ENCODE data around the gene MAP4K4. TPM values are rescaled to one million over a fixed set of nuclear protein-coding genes. Genes with fewer than 3 reads are reported as not detected.

MAP4K4 gene
- total RNA-seq, 4 donors from 2014 or later = 25.7 to 42.3 (median 29.8) TPM

DNA sequence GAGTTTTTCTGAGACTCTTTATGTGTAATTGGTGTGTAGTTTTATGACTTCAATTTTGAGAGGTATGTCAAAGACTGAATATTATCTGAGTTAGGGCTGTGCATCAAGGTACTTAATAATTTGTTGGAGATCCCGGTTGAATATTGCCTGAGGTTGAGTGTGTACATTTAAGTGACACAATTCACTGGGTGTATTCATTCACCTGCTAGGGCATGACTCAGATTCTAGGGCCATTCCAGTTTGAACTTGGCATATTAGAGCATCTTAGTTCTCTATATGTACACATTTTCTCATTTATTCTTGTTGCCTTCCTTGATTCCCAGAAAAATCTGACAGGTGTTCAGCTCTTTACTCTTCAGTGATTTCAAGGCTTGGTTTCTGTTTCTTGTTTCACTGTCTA, 12.5 kb downstream of the MAP4K4 start:
- WGBS, 2 donors = 47% methylated on average over 1 of the region's 1 CpG
- H3K4me3 ChIP-seq (ENCODE audit: low read depth, poor library complexity, severe bottlenecking) = no peak overlapping the region
- DNase-seq (ENCODE audit: low spot score in 2 of 2) = no peak
- TF ChIP-seq, protein P1, sequence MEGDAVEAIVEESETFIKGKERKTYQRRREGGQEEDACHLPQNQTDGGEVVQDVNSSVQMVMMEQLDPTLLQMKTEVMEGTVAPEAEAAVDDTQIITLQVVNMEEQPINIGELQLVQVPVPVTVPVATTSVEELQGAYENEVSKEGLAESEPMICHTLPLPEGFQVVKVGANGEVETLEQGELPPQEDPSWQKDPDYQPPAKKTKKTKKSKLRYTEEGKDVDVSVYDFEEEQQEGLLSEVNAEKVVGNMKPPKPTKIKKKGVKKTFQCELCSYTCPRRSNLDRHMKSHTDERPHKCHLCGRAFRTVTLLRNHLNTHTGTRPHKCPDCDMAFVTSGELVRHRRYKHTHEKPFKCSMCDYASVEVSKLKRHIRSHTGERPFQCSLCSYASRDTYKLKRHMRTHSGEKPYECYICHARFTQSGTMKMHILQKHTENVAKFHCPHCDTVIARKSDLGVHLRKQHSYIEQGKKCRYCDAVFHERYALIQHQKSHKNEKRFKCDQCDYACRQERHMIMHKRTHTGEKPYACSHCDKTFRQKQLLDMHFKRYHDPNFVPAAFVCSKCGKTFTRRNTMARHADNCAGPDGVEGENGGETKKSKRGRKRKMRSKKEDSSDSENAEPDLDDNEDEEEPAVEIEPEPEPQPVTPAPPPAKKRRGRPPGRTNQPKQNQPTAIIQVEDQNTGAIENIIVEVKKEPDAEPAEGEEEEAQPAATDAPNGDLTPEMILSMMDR (IDR thresholded peaks at IDR 0.05) = no peak
- TF ChIP-seq POLR2A (IDR thresholded peaks at IDR 0.05) = no peak
- intact Hi-C loops (cut with DNase I; ENCODE audit: low total_unique reads) = no loop called here

DNA sequence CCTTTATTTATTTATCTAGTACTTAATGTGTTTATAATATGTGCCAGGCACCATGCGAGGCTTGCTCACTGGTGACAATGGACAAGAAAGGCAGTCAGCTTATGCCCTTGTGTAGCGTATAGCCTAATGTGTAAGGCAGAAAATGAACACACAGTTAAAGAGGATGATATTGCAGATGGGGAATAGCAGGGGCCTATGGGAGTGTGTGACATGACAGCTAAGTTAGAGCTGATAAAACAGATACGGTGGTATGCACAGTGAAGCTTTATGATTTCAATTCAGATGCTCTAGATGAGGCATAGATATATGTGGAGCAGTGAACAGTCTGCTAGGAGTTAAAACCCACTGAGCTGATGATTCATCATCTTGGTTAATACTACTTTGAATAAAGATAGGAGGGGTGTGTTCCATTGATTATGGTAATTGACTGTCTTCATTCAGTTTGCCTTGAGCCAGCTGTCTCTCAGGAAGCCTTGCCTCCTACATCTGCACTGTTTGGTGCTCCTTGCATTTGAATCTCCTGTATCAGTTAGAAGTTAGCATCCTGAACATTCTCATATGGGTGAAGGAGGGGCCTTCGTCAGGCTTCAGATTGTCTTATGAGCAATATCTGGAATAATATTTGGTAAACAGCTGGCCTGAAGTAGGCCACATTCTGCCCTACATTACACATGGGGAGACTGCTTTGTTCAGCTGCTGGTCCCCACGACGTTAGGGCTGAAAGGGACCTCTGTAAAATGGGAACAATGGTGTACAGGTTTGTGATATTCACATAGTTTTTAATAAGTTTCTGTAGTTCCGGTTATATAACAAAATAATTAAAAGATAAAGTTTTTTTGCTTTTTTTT, 13.2 kb downstream of the MAP4K4 start:
- 40 to 44% methylated on average over 7 of the region's 7 CpGs for WGBS, 2 donors
- intact Hi-C loops (cut with DNase I; ENCODE audit: low total_unique reads) = no loop called here
- H3K4me3 ChIP-seq (ENCODE audit: low read depth, poor library complexity, severe bottlenecking) = no peak overlapping the region
- DNase-seq (ENCODE audit: low spot score in 2 of 2) = no peak
- TF ChIP-seq POLR2A (IDR thresholded peaks at IDR 0.05) = no peak

DNA sequence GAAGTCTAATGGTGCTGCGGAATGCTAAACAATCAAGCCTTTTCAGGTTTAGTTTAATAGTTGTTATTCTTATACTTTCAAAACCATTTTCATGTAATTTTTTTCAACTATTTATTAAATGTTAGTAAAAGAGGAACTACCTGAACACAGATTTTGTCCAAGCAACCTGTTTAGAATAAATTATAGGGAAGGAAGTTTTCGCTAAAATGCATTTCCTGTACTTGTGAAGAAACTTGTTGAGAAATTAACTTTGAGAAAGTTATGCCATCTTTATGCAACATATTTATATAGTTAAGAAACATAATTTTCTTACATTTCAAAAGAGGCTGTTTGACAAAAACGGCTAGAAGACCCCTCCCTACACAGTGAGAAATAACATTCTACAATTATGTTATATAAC, 16.6 kb downstream of the MAP4K4 start:
- WGBS, 2 donors = 68 to 73% methylated on average over 3 of the region's 3 CpGs
- H3K4me3 ChIP-seq (ENCODE audit: low read depth, poor library complexity, severe bottlenecking) = no peak overlapping the region
- no peak for DNase-seq (ENCODE audit: low spot score in 2 of 2)
- TF ChIP-seq POLR2A (IDR thresholded peaks at IDR 0.05) = no peak
- TF ChIP-seq, protein P1 (IDR thresholded peaks at IDR 0.05) = no peak
- intact Hi-C loops (cut with DNase I; ENCODE audit: low total_unique reads) = no loop called here

DNA sequence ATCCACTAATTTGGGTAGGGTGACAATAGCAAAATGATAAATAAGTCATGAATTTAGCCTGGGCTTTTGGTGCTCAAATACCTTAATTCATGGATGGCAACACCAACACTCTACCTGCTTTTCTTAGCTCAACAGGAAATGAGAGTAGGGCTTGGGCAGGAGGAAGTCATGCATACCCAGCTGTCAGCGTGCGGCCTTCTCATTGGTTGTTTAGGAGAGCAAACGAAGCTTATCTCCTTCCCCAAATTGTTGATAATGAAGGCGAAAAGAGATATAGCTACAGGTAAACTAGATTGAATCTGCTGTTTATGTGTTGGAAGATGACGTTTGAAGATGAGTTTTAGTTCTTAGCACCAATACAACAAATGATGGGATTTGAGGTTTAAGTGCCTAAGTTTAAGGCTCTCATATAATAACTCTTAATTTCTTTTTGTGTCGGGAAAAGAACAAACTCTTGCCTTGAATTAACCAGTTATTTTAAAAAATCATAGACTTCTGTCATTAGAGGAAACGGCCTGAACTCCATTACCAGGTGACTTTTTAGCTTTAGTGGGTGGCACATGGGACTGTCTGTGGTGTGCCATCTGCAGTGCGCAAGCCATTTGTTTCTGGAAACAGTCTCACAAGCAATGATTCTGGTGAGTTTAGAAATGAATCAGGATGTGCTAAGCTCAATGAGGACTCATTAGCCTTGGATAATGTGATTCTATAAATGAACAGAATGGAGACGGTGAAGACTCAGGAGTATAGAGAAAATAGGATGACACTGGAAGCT, 19.8 kb downstream of the MAP4K4 start:
- TF ChIP-seq, protein P1 (IDR thresholded peaks at IDR 0.05) = no peak
- no peak for TF ChIP-seq POLR2A (IDR thresholded peaks at IDR 0.05)
- WGBS, 2 donors = 89 to 90% methylated on average over 9 of the region's 9 CpGs

DNA sequence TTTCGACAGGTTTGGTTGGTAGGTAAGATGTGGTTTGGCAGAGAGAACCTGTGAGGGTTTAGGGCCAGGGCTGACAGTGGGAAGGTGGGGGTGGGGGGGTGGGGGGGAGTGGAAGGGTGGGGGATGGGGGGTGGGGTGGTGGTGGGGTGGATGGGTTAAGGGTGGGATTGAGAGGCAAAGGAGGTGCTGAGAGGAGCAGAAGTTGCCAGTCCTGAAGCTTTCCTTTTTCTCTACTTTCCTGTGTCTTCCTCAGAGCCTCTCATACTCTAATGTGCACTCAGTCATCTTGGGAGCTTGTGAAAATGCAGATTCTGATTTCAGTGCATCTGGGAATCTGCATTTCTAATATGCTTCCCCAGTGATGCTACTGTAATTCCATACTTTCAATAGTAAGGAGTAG, 21.0 kb downstream of the MAP4K4 start:
- 65 to 85% methylated on average over 1 of the region's 1 CpG for WGBS, 2 donors
- H3K4me3 ChIP-seq (ENCODE audit: low read depth, poor library complexity, severe bottlenecking) = no peak overlapping the region
- TF ChIP-seq, protein P1 (IDR thresholded peaks at IDR 0.05) = no peak
- TF ChIP-seq POLR2A (IDR thresholded peaks at IDR 0.05) = no peak
- DNase-seq (ENCODE audit: low spot score in 2 of 2) = no peak
- intact Hi-C loops (cut with DNase I; ENCODE audit: low total_unique reads) = no loop called here

More for the DNA sequence above, 19.8 kb downstream of the MAP4K4 start:
- no peak overlapping the region for H3K4me3 ChIP-seq (ENCODE audit: low read depth, poor library complexity, severe bottlenecking)
- DNase-seq (ENCODE audit: low spot score in 2 of 2) = no peak
- intact Hi-C loops (cut with DNase I; ENCODE audit: low total_unique reads) = no loop called here

DNA sequence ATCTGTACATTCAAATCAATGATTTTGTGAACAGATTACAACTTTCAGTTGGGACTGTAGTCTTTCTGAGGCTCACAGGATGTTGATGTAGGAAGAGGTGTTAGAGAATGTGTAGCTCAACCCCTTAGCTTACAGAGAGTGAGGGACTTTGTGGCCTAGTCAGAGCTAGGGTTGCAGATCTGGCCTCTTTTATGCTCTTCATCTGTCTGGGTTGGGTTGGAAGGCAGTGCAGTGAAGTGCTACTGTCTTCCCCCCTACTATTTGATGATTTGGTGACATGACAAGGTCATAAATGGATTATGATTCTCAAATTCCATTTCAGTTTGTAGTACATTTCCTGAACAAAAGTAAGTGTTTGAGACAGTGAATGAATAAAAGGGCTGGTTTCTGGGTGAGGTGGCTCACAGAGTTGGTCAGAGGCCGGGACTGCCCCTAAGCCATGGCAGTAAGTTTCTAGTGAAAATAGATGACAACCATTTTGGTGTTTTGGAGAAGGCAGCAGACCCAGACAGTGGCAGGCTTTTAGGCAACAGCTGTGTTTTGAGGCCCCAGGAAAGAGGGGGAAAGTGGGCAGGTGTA, 21.6 kb downstream of the MAP4K4 start:
- WGBS, 2 donors = 73 to 96% methylated on average over 1 of the region's 1 CpG
- H3K4me3 ChIP-seq (ENCODE audit: low read depth, poor library complexity, severe bottlenecking) = no peak overlapping the region
- TF ChIP-seq POLR2A (IDR thresholded peaks at IDR 0.05) = no peak
- TF ChIP-seq, protein P1 (IDR thresholded peaks at IDR 0.05) = no peak
- no peak for DNase-seq (ENCODE audit: low spot score in 2 of 2)
- intact Hi-C loops (cut with DNase I; ENCODE audit: low total_unique reads) = no loop called here

Measured in lower leg skin (tissue), 4 donors.